ENCODE results near the gene PSMD6.

The PSMD6 gene

GRCh38 chr3:64055076-64055475, 31.8 kb upstream of the PSMD6 start:
- TF ChIP-seq CTCF (IDR thresholded peaks at IDR 0.05; ENCODE audit: control insufficient read depth, extremely low read depth, insufficient read depth) = no peak
- DNase-seq (ENCODE audit: low read depth) = no peak

GRCh38 chr3:64054488-64054887, 31.2 kb upstream of the PSMD6 start:
- no peak overlapping the region for H3K4me3 ChIP-seq (ENCODE audit: low read depth, low read length)
- TF ChIP-seq CTCF (IDR thresholded peaks at IDR 0.05; ENCODE audit: control insufficient read depth, extremely low read depth, insufficient read depth) = no peak
- DNase-seq (ENCODE audit: low read depth) = no peak

More at GRCh38 chr3:64055076-64055475, 31.8 kb upstream of the PSMD6 start:
- H3K4me3 ChIP-seq (ENCODE audit: low read depth, low read length) = no peak overlapping the region

- no peak for TF ChIP-seq CTCF (IDR thresholded peaks at IDR 0.05; ENCODE audit: control insufficient read depth, extremely low read depth, insufficient read depth)
- H3K4me3 ChIP-seq (ENCODE audit: low read depth, low read length) = no peak overlapping the region
- DNase-seq (ENCODE audit: low read depth) = no peak
Measured at GRCh38 chr3:64053581-64053980, 30.3 kb upstream of the PSMD6 start.

DNA sequence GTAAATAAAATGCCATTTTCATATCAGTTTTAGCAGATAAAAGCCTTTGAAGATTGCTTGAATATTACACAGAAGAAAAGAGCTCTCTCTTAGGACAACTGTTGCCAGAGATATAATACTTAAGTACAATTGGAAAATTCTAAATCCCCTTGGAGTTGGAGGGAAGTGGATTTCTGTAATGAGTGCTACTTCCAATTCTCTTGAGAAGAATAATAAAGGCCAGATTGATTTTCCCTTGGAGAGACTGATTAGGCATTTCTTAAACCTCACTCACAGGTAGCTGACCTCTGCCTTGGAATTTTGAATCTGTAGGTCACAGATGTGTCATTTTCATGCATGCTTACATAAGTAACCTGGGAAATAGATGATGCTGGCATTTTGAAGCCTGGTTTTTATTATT, 29.8 kb upstream of the PSMD6 start:
- TF ChIP-seq CTCF (IDR thresholded peaks at IDR 0.05; ENCODE audit: control insufficient read depth, extremely low read depth, insufficient read depth) = no peak
- no peak overlapping the region for H3K4me3 ChIP-seq (ENCODE audit: low read depth, low read length)
- no peak for DNase-seq (ENCODE audit: low read depth)

GRCh38 chr3:64049832-64050231, 26.5 kb upstream of the PSMD6 start:
- DNase-seq (ENCODE audit: low read depth) = no peak
- TF ChIP-seq CTCF (IDR thresholded peaks at IDR 0.05; ENCODE audit: control insufficient read depth, extremely low read depth, insufficient read depth) = no peak

GRCh38 chr3:64049136-64049535, 25.8 kb upstream of the PSMD6 start:
- no peak overlapping the region for H3K4me3 ChIP-seq (ENCODE audit: low read depth, low read length)

More at GRCh38 chr3:64049832-64050231, 26.5 kb upstream of the PSMD6 start:
- no peak overlapping the region for H3K4me3 ChIP-seq (ENCODE audit: low read depth, low read length)

More at GRCh38 chr3:64049136-64049535, 25.8 kb upstream of the PSMD6 start:
- no peak for DNase-seq (ENCODE audit: low read depth)
- no peak for TF ChIP-seq CTCF (IDR thresholded peaks at IDR 0.05; ENCODE audit: control insufficient read depth, extremely low read depth, insufficient read depth)
